Measurements from ENCODE around the gene F2RL2.

The F2RL2 gene

GRCh38 chr5:76669245-76669644 lies 46.0 kb upstream of the F2RL2 start:
- H3K27ac ChIP-seq (replicated peaks), result no peak overlapping the region
- H3K27me3 ChIP-seq (ENCODE audit: insufficient read depth, poor library complexity, severe bottlenecking), result no peaks in the 10 kb centered on the region
- TF ChIP-seq SPI1 (IDR thresholded peaks at IDR 0.05; ENCODE audit: borderline replicate concordance, low read depth) (no peak), CTCF (IDR thresholded peaks at IDR 0.05; ENCODE audit: insufficient read depth, low read length) (no peak), REST (IDR thresholded peaks at IDR 0.05; ENCODE audit: insufficient replicate concordance, low read depth) (no peak), GABPA (IDR thresholded peaks at IDR 0.05; ENCODE audit: low read depth) (no peak), POLR2AphosphoS5 (IDR thresholded peaks at IDR 0.05; ENCODE audit: low read depth) (no peak)
- no peak for DNase-seq (ENCODE audit: low read depth in 1 of 2, low spot score in 1 of 2)
- H3K4me3 ChIP-seq (replicated peaks; ENCODE audit: insufficient read depth, low read length), result no peak overlapping the region

GRCh38 chr5:76667495-76667894 lies 44.3 kb upstream of the F2RL2 start:
- no peak for DNase-seq (ENCODE audit: low read depth in 1 of 2, low spot score in 1 of 2)
- Histone ChIP-seq H3K27ac (replicated peaks) (no peak overlapping the region), H3K4me3 (replicated peaks; ENCODE audit: insufficient read depth, low read length) (no peak overlapping the region), H3K27me3 (ENCODE audit: insufficient read depth, poor library complexity, severe bottlenecking) (no peaks in the 10 kb centered on the region)
- no peak for TF ChIP-seq SPI1 (IDR thresholded peaks at IDR 0.05; ENCODE audit: borderline replicate concordance, low read depth)
- TF ChIP-seq POLR2AphosphoS5 (IDR thresholded peaks at IDR 0.05; ENCODE audit: low read depth), result no peak
- no peak for TF ChIP-seq CTCF (IDR thresholded peaks at IDR 0.05; ENCODE audit: insufficient read depth, low read length)
- no peak for TF ChIP-seq GABPA (IDR thresholded peaks at IDR 0.05; ENCODE audit: low read depth)
- no peak for TF ChIP-seq REST (IDR thresholded peaks at IDR 0.05; ENCODE audit: insufficient replicate concordance, low read depth)

GRCh38 chr5:76664079-76664478 lies 40.9 kb upstream of the F2RL2 start:
- H3K4me3 ChIP-seq (replicated peaks; ENCODE audit: insufficient read depth, low read length), result no peak overlapping the region
- H3K27me3 ChIP-seq (ENCODE audit: insufficient read depth, poor library complexity, severe bottlenecking), result no peaks in the 10 kb centered on the region
- TF ChIP-seq REST (IDR thresholded peaks at IDR 0.05; ENCODE audit: insufficient replicate concordance, low read depth) (no peak), POLR2AphosphoS5 (IDR thresholded peaks at IDR 0.05; ENCODE audit: low read depth) (no peak), SPI1 (IDR thresholded peaks at IDR 0.05; ENCODE audit: borderline replicate concordance, low read depth) (no peak), CTCF (IDR thresholded peaks at IDR 0.05; ENCODE audit: insufficient read depth, low read length) (no peak), GABPA (IDR thresholded peaks at IDR 0.05; ENCODE audit: low read depth) (no peak)
- DNase-seq (ENCODE audit: low read depth in 1 of 2, low spot score in 1 of 2), result no peak
- H3K27ac ChIP-seq (replicated peaks), result no peak overlapping the region
